IMR-90 (cell line): ENCODE measurements around the gene IFFO2. TPM values are rescaled to one million over a fixed set of nuclear protein-coding genes. Genes with fewer than 3 reads are reported as not detected.

ENCODE experiments used
- ATAC-seq: fragments of 200-7000 bp; cut with Tn5 transposase; 2 replicates; pipeline ENCODE4 v1.9.1; 2020; ENCODE audit warnings: low read depth, mild to moderate bottlenecking, moderate library complexity
- BruUV-seq: library from RNA; stranded (reverse); fragments of 400-500 nt; replicated peaks from 2 replicates; lab custom pipeline; 2021; lab: Mats Ljungman, UMichigan
- CTCF ChIA-PET: fragments of 300-600 bp; formaldehyde crosslinking; extraction: SDS; loops from one replicate; lab custom pipeline; 2021; ENCODE audit warnings: antibody characterized with exemption; lab: Yijun Ruan, JAX
- POLR2A ChIA-PET: fragments of 300-600 bp; sonication (Branson Sonifier 250); formaldehyde crosslinking; loops from one replicate; lab custom pipeline; 2022; ENCODE audit warnings: antibody characterized with exemption; ENCODE audit not compliant: unreplicated experiment; lab: Charles Lee
- DNase-seq: peaks from one replicate; pipeline ENCODE4 v3.0.0; 2013
- H2AFZ ChIP-seq: replicated peaks from 2 replicates; pipeline ENCODE3; 2013; ENCODE audit warnings: low read length, mild to moderate bottlenecking; ENCODE audit not compliant: poor library complexity
- H2AK5ac ChIP-seq: 2 replicates; pipeline ENCODE4 v1.6.1; 2013; ENCODE audit warnings: low read depth, low read length, inconsistent platforms
- H2AK9ac ChIP-seq: replicated peaks from 2 replicates; pipeline ENCODE3; 2013; ENCODE audit warnings: mild to moderate bottlenecking, low read depth, low read length, moderate library complexity; ENCODE audit not compliant: poor library complexity
- H2BK120ac ChIP-seq: 2 replicates; pipeline ENCODE4 v1.6.1; 2013; ENCODE audit warnings: low read depth, low read length, inconsistent platforms
- H2BK15ac ChIP-seq: 3 replicates; pipeline ENCODE4 v1.6.1; 2013; ENCODE audit warnings: low read depth, low read length, inconsistent platforms
- H2BK20ac ChIP-seq: 2 replicates; pipeline ENCODE4 v1.6.1; 2013; ENCODE audit warnings: low read depth, mild to moderate bottlenecking, inconsistent platforms, low read length, moderate library complexity
- H2BK5ac ChIP-seq: 2 replicates; pipeline ENCODE4 v1.6.1; 2013; ENCODE audit warnings: mild to moderate bottlenecking, low read depth, low read length, inconsistent platforms; ENCODE audit not compliant: poor library complexity, severe bottlenecking
- H3K14ac ChIP-seq: replicated peaks from 2 replicates; pipeline ENCODE4 v1.6.1; 2013; ENCODE audit warnings: low read depth, low read length, inconsistent platforms
- H3K18ac ChIP-seq: 2 replicates; pipeline ENCODE4 v1.6.1; 2013; ENCODE audit warnings: low read depth, low read length, control low read depth
- H3K23ac ChIP-seq: 2 replicates; pipeline ENCODE4 v1.6.1; 2013; ENCODE audit warnings: low read depth, low read length, inconsistent platforms
- H3K27ac ChIP-seq: 2 replicates; pipeline ENCODE4 v1.5.1; 2013; ENCODE audit warnings: mild to moderate bottlenecking, control low read depth, low read length; ENCODE audit not compliant: insufficient read depth
- H3K27me3 ChIP-seq: 2 replicates; pipeline ENCODE4 v1.6.1; 2013; ENCODE audit warnings: low read length; ENCODE audit not compliant: control insufficient read depth, insufficient read depth
- H3K36me3 ChIP-seq: 2 replicates; pipeline ENCODE4 v1.6.1; 2013; ENCODE audit warnings: low read length, mixed read lengths; ENCODE audit not compliant: control insufficient read depth, insufficient read depth
- H3K4ac ChIP-seq: 2 replicates; pipeline ENCODE4 v1.6.1; 2013; ENCODE audit warnings: low read depth, low read length, inconsistent platforms
- H3K4me1 ChIP-seq: 2 replicates; pipeline ENCODE4 v1.6.1; 2013; ENCODE audit warnings: low read length, mixed read lengths; ENCODE audit not compliant: control insufficient read depth, insufficient read depth
- H3K4me2 ChIP-seq: 2 replicates; pipeline ENCODE4 v1.6.1; 2013; ENCODE audit warnings: low read depth, mild to moderate bottlenecking, control low read depth, low read length, moderate library complexity
- H3K4me3 ChIP-seq: 2 replicates; pipeline ENCODE4 v1.5.1; 2013; ENCODE audit warnings: low read depth, mild to moderate bottlenecking, control low read depth, low read length, moderate library complexity; ENCODE audit not compliant: insufficient read depth
- H3K56ac ChIP-seq: 2 replicates; pipeline ENCODE4 v1.6.1; 2013; ENCODE audit warnings: low read length, inconsistent platforms; ENCODE audit not compliant: insufficient read depth; ENCODE audit errors: extremely low read depth
- H3K79me1 ChIP-seq, 2 experiments: 2 replicates each; pipeline ENCODE4 v1.6.1; 2013; ENCODE audit warnings: low read length in 2 of 2, inconsistent platforms in 1 of 2, low read depth in 1 of 2
- H3K9ac ChIP-seq: 2 replicates; pipeline ENCODE4 v1.6.1; 2013; ENCODE audit warnings: low read depth, low read length, control low read depth
- H3K9me1 ChIP-seq: 2 replicates; pipeline ENCODE4 v1.6.1; 2013; ENCODE audit warnings: low read length, inconsistent platforms; ENCODE audit not compliant: insufficient read depth
- H3K9me3 ChIP-seq: 2 replicates; pipeline ENCODE4 v1.6.1; 2013; ENCODE audit warnings: low read length; ENCODE audit not compliant: control insufficient read depth, insufficient read depth
- H4K20me1 ChIP-seq: 2 replicates; pipeline ENCODE4 v1.6.1; 2013; ENCODE audit warnings: low read length, inconsistent platforms; ENCODE audit not compliant: insufficient read depth
- H4K5ac ChIP-seq: 2 replicates; pipeline ENCODE4 v1.6.1; 2013; ENCODE audit warnings: mild to moderate bottlenecking, low read depth, low read length, control low read depth
- H4K8ac ChIP-seq, 2 experiments: 2 replicates each; pipeline ENCODE4 v1.6.1; 2013; ENCODE audit warnings: low read depth in 2 of 2, low read length in 2 of 2, control low read depth in 1 of 2, inconsistent platforms in 1 of 2
- H4K91ac ChIP-seq: 2 replicates; pipeline ENCODE4 v1.6.1; 2013; ENCODE audit warnings: low read depth, low read length, inconsistent platforms; ENCODE audit not compliant: insufficient read depth
- BHLHE40 ChIP-seq: fragments of 150-350 bp; IDR thresholded peaks from 2 replicates; pipeline ENCODE4 v1.6.1; 2016; ENCODE audit warnings: mild to moderate bottlenecking, low read depth, low read length
- CEBPB ChIP-seq: IDR thresholded peaks from 2 replicates; pipeline ENCODE4 v1.6.1; 2012; ENCODE audit warnings: low read depth, low read length, improper control_type of control experiment
- CHD1 ChIP-seq: IDR thresholded peaks from 2 replicates; pipeline ENCODE4 v1.6.1; 2012; ENCODE audit warnings: low read depth, low read length, improper control_type of control experiment
- CTCF ChIP-seq: conservative IDR thresholded peaks from 2 replicates; pipeline ENCODE4 v1.5.1; 2012; ENCODE audit warnings: mild to moderate bottlenecking, low read depth, low read length, improper control_type of control experiment
- FOS ChIP-seq: fragments of 150-350 bp; IDR thresholded peaks from 2 replicates; pipeline ENCODE4 v1.6.1; 2016; ENCODE audit warnings: low read depth, low read length
- MAFK ChIP-seq: IDR thresholded peaks from 2 replicates; pipeline ENCODE4 v1.6.1; 2012; ENCODE audit warnings: low read depth, low read length, improper control_type of control experiment
- MAZ ChIP-seq: IDR thresholded peaks from 2 replicates; pipeline ENCODE4 v1.6.1; 2012; ENCODE audit warnings: low read depth, mild to moderate bottlenecking, low read length, improper control_type of control experiment, moderate library complexity, borderline replicate concordance
- MXI1 ChIP-seq: IDR thresholded peaks from 2 replicates; pipeline ENCODE4 v1.6.1; 2012; ENCODE audit warnings: low read depth, mild to moderate bottlenecking, low read length, moderate library complexity, borderline replicate concordance
- NFE2L2 ChIP-seq: fragments of 150-350 bp; IDR thresholded peaks from 2 replicates; pipeline ENCODE4 v1.6.1; 2016; ENCODE audit warnings: low read depth, mild to moderate bottlenecking, low read length
- POLR2A ChIP-seq: IDR thresholded peaks from 2 replicates; pipeline ENCODE4 v1.6.1; 2012; ENCODE audit warnings: mild to moderate bottlenecking, low read depth, low read length
- RAD21 ChIP-seq: IDR thresholded peaks from 2 replicates; pipeline ENCODE4 v1.6.1; 2012; ENCODE audit warnings: low read length, improper control_type of control experiment
- RCOR1 ChIP-seq: IDR thresholded peaks from 2 replicates; pipeline ENCODE4 v1.6.1; 2012; ENCODE audit warnings: mild to moderate bottlenecking, low read length, improper control_type of control experiment; ENCODE audit not compliant: insufficient replicate concordance
- RFX5 ChIP-seq: IDR thresholded peaks from 2 replicates; pipeline ENCODE4 v1.8.0; 2012; ENCODE audit warnings: low read depth, mild to moderate bottlenecking, low read length, moderate library complexity
- SMC3 ChIP-seq: fragments of 150-350 bp; IDR thresholded peaks from 2 replicates; pipeline ENCODE4 v1.6.1; 2016; ENCODE audit warnings: low read depth, mild to moderate bottlenecking, antibody characterized with exemption, low read length, moderate library complexity
- USF2 ChIP-seq: fragments of 150-350 bp; IDR thresholded peaks from 2 replicates; pipeline ENCODE4 v1.6.1; 2017; ENCODE audit warnings: mild to moderate bottlenecking, antibody characterized with exemption, low read length, low read depth
- WGBS, 2 experiments: methylation state at CpG; one replicate each; pipeline versions ENCODE4 v1.1.5 to v1.1.7; 2013; ENCODE audit warnings: missing lambda C conversion rate in 2 of 2; ENCODE audit not compliant: insufficient read length in 1 of 2; ENCODE audit errors: extremely low coverage in 2 of 2; 5-methylcytosine and 5-hydroxymethylcytosine counted together
- dilution Hi-C: fragments of 300-500 bp; cut with HindIII; formaldehyde crosslinking; loops from one replicate; pipeline ENCODE4 v1.14.3; 2018; ENCODE audit warnings: low sequenced_read_pairs; ENCODE audit not compliant: unreplicated experiment
- in situ Hi-C: fragments of 300-500 bp; cut with MboI; formaldehyde crosslinking; loops from 3 replicates; pipeline ENCODE4 v1.14.3; 2019; ENCODE audit warnings: low sequenced_read_pairs, inconsistent platforms, mixed read lengths
- intact Hi-C: fragments of 100-400 bp; cut with micrococcal nuclease; formaldehyde crosslinking; loops from 2 replicates; pipeline ENCODE4 v1.10.0; 2022
- polyA plus RNA-seq, 3 experiments: library from polyadenylated mRNA; depleted of rRNA; stranded (reverse); fragments of >200 nt; gene quantifications; 2 replicates each; pipeline ENCODE4 v1.2.3, GENCODE V29; 2012; ENCODE audit warnings: low replicate concordance in 1 of 3
- total RNA-seq: library from RNA; depleted of rRNA; stranded (reverse); fragments of >200 nt; gene quantifications from 2 replicates; pipeline ENCODE4 v1.2.3, GENCODE V29; 2012

The IFFO2 gene
- total and polyA plus RNA-seq, 2 of the 4 experiments (the other 2 are of a cell fraction): 14.5 to 18.2 TPM

GRCh38 chr1:18934205-18935000, 22.1 kb downstream of the IFFO2 start:
- no peak for ATAC-seq
- TF ChIP-seq POLR2A: no peak
- no peak for TF ChIP-seq CEBPB
- no peak for TF ChIP-seq MAFK
- TF ChIP-seq MXI1: no peak
- TF ChIP-seq USF2: no peak
- no peak for TF ChIP-seq CHD1
- no peak for TF ChIP-seq BHLHE40
- TF ChIP-seq RFX5: no peak
- no peak for TF ChIP-seq RAD21
- TF ChIP-seq CTCF: no peak
- no peak for TF ChIP-seq FOS
- no peak for TF ChIP-seq SMC3
- no peak for TF ChIP-seq NFE2L2
- no peak for TF ChIP-seq RCOR1
- no peak for TF ChIP-seq MAZ

More at GRCh38 chr1:18934205-18935000, 22.1 kb downstream of the IFFO2 start:
- Histone ChIP-seq H2BK5ac (no peak overlapping the region), H3K4ac (no peak overlapping the region), H3K56ac (no peak overlapping the region), H4K8ac (no peak overlapping the region), H3K4me3 (no peak overlapping the region), H4K5ac (no peak overlapping the region), H3K23ac (no peak overlapping the region), H2BK15ac (no peak overlapping the region), H3K14ac (no peak overlapping the region), H3K36me3 (no peaks in the 10 kb centered on the region), H3K4me2 (no peak overlapping the region), H3K9me1 (peaks cover 32% of the 10 kb centered on the region), H3K79me1 (peaks cover 16 to 84% of the 10 kb centered on the region in 2 experiments; a peak in 3 of 4 replicates), H2AFZ (no peak overlapping the region), H2BK120ac (no peak overlapping the region), H2AK5ac (no peak overlapping the region), H3K27me3 (no peaks in the 10 kb centered on the region), H3K4me1 (peaks cover 32% of the 10 kb centered on the region), H3K18ac (no peak overlapping the region), H3K9ac (no peak overlapping the region), H4K91ac (no peak overlapping the region), H4K20me1 (peaks cover 42% of the 10 kb centered on the region), H2AK9ac (no peak overlapping the region), H2BK20ac (no peak overlapping the region), H3K9me3 (no peaks in the 10 kb centered on the region), H3K27ac (no peak overlapping the region)
- no TSS peak for BruUV-seq
- ChIA-PET POLR2A (interaction anchor here (1.0 kb wide), 1 partner anchor 16 kb away, joined by 4 read pairs; no protein-coding TSS in a partner anchor), CTCF (no interaction called here)
- in situ Hi-C loops: no loop called here
- intact Hi-C loops: no loop called here
- no peak for DNase-seq
- dilution Hi-C loops: no loop called here
- WGBS, 2 experiments: no CpG with 5 or more reads among the region's 14 CpGs
